Femur (tissue), 1 donor: ENCODE measurements around the gene THBS3.

Experiments used
- DNase-seq: peaks from one replicate; pipeline ENCODE4 v3.0.0-alpha.2; 2017

Gene THBS3

DNA sequence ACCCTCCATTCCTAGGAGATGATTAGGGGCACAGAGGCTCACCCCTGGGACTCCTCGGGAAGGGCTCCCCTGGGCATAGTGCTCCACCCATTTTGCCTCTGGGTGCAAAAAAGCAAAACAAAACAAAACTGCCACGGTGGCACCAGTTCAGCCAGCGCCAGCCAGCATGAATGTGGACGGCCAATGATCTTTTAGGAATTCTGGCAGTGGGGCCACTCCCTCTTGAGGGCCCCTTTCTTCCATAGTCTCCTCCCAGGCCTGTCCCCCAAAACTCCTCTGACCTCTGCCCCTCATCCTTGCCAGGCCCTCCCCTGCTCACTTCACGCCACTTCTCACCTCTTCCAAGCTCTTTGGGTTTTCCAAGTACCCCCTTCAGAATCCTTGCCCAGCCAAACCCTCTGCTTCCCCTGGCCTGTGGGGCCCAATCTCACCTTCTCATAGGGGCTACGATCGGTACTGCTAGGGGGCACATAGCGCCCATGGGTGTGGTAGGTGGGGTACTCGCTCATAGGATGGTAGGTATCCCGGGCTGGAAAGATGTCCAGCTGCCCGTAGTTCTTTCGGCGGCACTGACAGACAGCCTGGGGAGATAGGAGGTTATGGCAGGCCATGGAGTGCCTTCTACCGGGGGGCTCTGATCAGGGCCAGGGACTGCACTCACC lies 20.8 kb downstream of the THBS3 start:
- peak; percentile 17 for DNase-seq

DNA sequence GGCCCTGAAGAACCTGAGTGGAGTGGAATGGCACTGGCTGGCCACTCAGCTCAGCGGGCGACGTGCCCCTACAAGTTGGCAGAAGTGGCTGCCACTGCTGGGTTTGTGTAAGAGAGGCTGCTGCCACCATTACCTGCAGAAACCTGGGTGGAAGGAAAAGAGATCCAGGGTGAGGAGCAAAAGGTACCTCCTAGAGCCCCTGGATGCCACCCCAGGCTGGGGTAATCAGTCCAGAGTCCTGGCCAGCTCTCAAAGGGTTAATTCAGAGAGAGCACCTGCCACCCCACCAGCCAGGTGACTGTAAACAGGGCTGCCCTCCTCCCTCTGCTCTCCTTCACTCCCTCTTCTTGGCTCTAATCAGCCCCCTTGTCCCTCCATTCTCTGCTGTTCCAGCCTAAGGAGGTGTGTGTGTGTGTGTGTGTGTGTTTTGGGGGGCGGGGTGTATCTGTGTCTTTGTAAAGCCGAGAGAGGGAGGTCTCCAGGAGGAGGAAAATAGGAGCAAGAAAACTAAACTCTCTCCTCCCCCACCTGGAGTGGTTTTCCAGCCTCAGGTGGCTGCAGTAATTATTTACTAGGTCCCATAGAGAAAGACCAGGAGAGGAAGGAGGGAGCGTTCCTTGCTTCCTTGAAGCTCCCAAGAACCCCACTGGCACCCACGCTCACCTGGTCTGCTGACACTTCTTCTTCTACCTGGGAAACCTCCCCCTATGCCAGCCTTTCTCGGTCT lies 21.5 kb downstream of the THBS3 start:
- peak; percentile 24 for DNase-seq

DNA sequence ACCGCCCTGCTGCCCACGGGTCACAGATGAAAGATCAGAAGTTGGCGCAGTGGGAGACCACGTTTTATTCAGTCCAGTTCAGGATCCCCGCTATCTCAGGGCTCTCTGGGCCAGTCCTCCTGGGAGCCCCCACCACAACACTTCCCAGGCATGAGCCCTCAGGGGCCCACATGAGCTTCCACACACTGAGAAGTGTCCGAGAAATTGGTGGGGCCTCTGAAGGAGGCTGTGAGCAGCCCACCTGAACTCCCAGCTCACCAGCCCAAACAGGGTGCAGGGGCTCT lies 22.0 kb downstream of the THBS3 start:
- no peak for DNase-seq

DNA sequence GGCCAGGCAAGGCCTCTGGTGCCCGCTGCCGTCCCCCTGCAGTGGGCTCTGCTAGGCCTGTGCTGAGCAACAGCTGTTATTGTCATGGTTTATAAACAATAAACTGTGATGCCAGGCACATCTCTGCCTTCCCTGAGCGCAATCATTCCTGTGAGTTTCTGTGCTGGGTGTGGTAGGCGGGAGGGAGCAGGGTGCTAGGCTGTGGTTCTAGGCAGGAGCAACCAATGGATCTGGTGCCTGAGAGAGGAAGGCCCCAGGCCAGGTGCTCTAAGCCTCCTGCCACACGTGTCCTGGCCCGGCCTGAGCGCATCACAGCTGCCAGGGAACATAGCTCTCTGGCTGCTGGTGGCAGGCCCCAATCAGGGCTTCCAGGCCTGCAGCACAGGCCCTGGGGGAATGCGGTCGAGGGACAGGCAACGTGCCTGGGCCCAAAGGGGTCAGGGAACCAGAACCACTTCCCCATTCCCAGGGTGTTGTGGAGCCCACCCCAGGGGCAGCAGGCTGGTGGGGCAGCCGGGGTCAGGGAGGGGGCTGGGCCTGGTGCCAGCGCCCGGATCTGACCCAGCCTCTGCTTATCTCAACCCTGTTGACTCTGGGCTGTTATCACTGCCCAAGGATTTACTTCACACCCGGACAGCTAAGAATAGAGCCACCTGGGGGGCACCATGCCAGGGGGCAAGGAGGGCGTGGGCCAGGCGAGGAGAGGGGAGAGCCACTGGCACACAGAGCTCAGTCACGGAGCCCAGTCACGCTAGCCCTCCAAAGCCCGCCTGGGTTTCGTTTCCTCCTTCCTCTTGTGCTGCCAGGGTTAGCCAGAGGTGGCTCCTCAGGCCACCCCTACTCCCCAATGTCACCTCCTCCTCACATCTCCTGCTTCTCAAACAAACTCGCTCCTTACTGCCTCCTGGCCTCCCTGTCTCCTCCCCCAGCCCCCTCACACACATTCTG lies 22.6 kb downstream of the THBS3 start:
- peak; percentile 48 for DNase-seq

DNA sequence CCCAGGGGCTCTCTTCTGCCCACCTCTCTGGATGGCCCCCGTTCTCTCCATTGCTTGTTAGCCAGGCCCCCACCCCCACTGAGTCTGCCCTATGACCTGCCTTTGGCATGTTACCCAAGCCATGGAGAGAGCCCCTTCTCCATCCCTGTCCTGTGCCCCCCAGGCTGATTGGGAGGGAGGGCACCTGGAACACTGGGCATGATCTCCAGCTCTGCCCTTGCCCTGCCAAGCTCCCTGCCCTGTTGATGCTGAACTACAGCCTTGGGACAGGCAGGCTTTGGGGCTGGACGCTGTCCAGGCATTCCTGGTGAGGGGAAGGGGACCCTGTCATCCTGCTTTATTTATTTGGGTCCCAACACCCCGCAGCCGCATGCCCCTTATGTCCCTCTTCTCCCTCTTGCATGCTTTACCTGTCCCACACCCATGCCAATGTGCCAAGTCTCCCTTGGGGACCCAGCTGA lies 23.3 kb downstream of the THBS3 start:
- DNase-seq = peak; percentile 23

DNA sequence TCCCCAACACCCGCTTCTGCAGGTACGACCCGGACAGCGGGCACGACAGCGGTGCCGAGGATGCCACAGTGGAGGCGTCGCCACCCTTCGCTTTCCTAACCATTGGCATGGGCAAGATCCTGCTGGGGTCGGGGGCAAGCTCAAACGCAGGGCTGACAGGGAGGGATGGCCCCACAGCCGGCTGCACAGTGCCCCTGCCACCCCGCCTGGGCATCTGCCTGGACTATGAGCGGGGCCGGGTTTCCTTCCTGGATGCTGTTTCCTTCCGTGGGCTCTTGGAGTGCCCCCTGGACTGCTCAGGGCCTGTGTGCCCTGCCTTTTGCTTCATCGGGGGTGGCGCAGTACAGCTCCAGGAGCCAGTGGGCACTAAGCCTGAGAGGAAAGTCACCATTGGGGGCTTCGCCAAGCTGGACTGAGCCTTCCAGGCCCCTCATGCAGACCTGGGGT lies 23.9 kb downstream of the THBS3 start:
- peak; percentile 27 for DNase-seq

DNA sequence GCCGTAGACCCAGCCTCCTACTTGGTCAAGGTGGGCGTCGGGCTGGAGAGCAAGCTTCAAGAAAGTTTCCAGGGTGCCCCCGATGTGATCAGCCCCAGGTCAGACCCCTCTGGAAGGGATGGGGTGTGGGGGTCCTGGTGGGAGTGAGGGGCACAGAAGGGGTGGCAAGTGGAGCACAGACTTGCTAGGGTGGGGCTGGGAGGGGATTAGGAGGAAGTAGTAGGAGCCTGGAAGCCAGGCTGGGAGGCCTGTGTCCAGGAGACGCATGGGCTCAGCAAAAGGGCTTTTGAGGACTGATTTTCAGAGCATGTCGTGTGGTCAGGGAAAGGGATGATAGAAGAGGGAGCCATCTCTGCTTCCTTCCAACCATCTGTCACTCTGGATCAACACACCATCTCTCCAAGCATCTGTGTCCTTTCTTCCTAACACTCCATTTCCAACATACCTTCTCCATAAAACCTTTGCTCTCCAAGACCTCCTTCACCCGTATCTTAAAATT lies 25.6 kb downstream of the THBS3 start:
- no peak for DNase-seq

DNA sequence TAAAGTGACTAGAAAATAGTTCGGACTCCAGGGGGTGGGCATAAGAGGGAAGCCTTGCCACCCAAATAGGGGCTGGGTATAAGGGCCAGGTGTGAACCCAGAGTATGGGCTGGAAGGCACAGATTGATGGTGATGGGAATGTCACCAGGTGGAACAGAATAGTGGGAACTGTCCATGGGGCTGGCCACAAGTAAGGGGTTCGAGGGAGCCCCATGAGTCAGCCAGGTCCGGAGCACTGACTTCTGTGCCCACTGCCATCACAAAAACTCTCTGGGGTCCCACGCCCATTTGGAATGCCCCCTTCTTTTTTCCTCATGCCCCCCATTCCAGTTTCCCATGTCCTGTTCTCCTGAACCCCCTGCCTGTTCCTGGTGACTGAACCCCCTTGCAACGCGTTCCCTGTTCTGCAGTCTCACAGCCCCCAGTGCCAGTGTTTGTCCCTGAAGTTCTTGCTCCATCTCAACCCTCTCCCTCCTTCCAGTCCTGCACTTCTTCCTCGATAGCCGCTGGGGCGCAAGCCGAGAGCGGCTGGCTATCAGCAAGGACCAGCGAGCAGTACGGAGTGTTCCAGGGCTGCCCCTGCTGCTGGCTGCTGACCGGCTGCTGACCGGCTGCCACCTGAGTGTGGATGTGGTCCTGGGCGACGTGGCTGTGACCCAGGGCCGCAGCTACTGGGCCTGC lies 26.2 kb downstream of the THBS3 start:
- no peak for DNase-seq

DNA sequence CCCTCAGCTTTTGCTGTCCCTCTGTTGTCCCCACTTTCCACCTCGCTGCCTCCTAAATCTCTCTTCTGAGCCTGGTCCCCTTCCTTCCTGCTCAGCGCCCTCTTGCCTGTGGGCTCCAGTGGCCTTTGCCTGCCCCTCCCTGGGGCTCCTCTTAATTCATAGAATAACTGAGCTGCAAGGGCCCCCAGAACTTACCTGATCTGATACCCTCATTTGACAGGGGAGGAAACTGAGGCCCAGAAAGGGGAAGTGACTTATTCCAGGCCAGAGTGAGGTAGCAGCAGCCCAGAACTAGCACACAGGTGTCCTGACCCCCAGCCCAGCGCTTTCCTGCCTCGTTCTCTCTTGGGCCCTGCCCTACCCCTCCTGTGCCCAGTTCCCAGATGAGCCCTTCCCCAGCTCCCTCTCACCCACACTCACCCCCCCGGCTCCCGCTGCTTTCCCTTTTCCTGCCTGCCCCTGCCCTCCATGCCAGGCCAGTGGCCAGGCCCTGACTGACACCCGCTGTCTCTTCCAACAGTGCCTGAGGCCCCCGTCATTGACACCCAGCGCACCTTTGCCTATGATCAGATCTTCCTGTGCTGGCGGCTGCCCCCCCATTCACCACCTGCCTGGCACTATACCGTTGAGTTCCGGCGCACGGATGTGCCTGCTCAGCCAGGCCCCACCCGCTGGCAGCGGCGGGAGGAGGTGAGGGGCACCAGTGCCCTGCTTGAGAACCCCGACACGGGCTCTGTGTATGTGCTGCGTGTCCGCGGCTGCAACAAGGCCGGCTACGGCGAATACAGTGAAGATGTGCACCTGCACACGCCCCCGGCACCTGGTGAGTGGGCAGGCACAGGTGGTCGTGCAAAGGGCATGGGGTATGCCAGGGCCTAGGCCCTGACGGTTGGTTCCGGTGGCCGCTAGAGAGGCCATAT lies 28.3 kb downstream of the THBS3 start:
- DNase-seq = no peak

DNA sequence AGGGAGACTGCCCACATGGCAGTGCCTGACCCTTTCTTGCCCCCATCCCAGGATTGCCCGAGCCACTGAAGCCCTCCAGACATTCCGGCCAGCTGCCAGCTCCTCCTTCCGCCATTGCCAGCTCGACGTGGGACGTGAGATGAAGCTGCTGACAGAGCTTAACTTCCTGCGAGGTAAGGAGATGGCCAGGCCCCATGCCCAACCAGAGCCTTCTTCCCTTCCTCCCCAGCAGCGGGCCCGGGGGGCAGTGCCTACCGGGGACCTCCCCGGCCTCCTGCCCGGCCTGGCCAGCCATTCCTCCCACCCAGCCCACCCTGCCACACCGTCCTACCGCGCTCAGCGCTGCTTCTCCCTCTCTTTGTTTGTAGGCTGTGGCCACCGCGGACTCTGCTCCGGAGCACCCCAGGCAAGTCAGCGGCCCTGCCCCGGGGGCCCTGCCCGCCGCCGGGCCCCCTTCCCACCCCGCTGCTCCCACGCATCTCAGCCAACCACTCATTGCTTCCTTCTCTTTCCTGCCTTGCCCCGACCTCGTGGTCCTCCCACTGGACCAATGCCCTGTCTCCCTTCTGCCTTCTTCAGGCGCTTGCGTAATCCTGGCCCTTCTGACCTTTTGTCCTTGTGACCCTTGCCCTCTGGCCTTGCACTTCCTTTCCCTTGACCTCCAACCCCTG lies 29.1 kb downstream of the THBS3 start:
- DNase-seq = no peak

DNA sequence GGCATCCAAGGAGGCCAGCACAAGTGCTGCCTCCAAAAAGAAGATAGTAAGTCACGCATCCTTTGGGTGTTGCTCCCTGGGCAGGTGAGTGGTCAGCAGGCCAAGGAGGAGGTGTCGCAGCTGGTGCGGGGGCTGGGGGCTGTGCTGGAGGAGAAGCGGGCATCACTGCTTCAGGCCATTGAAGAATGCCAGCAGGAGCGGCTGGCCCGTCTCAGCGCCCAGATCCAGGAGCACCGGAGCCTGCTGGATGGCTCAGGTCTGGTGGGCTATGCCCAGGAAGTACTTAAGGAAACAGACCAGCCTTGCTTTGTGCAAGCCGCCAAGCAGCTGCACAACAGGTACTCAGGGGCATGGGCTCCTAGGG lies 29.8 kb downstream of the THBS3 start:
- DNase-seq = no peak

DNA sequence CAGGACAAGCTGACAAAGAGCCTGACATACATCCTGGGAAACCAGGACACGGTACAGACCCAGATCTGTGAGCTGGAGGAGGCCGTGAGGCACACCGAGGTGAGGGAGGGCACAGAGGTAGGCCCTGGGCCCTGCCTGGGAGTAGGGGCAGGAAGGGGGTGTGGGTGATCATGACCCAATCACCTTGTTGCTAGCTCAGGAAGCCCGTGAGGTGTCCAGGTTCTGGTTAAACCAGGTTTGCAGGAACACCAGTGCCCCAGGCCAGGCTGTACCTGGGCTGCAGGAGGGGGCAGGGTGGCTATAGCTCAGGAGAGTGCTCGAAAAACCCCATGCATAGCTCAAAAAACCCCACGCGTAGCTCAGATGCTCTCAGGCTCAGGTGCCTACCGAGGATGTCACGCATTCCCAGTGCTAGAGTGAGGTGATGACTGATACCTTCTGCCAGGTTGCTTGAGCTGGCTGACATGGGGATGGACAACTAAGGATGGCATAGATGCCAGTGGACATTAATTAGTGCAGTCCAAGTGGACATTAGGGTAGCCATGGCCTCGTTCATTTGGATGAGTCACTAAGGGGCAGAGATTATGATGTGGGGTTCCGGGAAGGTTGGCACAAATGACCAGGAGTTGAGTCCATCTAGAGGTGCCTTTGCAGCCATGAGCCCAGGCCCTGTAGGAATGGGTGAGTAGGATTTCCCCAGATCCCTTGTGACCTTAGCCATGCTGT lies 30.3 kb downstream of the THBS3 start:
- DNase-seq = no peak

DNA sequence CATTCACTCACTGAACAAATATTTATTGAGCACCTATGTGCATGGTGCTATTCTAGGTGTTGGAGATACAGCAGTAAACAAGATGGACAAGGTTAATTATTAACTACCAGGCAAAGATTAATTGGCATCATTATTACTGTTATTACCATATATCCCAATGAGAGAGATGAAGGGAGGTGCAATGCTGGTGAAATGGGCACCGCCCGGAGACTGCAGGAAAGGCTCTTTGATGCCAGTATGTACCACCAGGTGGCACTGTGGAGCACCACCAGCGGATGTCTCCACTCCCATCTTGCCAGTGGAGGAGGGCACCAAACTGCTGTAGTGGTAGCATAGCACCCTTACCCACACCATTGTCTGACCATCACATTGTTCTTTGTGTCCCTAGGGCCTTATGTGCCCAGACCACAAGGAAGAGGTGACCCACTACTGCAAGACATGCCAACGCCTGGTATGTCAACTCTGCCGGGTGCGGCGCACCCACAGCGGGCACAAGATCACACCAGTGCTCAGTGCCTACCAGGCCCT lies 31.1 kb downstream of the THBS3 start:
- peak; percentile 86 for DNase-seq

DNA sequence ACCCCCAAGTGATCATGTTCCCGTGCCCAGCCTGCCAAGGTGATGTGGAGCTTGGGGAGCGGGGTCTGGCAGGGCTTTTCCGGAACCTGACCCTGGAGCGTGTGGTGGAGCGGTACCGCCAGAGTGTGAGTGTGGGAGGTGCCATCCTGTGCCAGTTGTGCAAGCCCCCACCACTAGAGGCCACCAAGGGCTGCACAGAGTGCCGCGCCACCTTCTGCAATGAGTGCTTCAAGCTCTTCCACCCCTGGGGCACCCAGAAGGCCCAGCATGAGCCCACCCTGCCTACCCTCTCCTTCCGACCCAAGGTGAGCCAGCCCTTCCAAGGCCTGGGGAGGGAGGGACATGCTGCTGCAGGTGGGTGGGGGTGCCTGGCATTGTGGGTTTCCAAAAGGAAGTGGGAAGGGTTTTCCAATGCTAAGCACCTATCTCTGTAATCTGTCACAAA lies 31.7 kb downstream of the THBS3 start:
- peak; percentile 23 for DNase-seq

DNA sequence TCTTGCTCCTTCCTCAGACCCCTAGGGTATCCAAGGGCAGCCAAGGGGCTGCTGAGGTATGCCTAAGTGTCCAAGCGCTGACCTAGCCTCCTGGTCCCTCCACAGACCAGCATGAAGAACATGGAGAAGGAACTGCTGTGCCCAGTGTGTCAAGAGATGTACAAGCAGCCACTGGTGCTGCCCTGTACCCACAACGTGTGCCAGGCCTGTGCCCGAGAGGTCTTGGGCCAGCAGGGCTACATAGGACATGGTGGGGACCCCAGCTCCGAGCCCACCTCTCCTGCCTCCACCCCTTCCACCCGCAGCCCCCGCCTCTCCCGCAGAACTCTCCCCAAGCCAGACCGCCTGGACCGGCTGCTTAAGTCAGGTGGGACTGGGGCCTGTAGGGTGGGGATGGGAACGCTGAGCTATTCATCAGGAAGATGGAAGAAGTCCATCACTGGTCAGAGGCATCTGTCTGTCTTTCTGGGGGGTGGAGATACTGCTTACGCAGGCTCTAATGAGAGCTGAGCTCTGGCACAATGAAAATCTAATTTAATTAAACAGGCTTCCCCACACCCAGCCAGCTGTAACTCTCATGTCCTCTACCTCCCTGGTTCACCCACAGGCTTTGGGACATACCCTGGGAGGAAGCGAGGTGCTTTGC lies 32.3 kb downstream of the THBS3 start:
- no peak for DNase-seq

DNA sequence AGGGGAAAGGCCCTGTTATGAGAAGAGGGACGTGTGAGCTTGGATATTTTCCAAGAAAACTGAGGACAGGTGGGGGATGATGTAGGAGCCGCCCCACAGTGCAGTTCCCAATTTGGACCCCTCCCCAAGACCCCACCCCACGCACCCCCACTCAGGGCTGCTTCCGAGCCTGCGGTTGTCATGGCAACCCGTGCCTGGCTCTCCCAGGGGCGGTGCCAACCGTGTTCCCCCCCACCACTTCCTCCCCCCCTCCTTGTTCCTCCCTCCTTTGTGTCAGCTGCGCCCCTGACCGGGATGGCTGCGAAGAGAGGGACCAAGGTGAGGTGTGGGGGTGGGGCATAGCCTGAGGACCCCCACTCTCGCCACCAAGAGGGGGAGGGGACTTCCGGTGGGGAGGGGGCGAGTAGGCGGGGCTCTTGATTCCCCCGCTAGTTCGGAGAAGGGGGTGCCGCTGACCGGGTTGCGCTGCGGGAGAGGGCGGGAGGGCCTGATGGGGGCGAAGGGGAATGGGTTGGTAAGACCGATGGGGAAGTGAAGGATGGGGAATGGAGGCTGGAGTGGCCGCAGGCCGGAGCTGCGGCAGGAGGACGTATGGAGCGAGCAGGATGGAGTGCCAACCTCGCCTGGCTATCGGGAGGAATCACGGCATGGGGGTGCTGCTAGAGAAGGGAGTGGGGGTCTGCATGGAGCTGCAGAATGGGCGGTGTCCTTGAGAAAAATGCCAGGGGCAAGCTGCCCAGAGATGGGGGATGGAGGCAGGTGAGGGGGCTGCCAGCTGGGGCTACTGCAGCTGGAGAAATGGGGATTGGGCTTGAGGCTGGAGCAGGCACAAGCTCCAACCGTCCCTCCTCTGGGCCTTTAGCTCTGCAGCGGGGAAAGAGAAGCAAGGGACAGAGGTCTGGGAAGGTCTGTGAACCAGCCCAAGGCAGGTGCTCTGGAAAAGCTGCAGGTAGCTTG lies 33.1 kb downstream of the THBS3 start:
- peak; percentile 45 for DNase-seq

DNA sequence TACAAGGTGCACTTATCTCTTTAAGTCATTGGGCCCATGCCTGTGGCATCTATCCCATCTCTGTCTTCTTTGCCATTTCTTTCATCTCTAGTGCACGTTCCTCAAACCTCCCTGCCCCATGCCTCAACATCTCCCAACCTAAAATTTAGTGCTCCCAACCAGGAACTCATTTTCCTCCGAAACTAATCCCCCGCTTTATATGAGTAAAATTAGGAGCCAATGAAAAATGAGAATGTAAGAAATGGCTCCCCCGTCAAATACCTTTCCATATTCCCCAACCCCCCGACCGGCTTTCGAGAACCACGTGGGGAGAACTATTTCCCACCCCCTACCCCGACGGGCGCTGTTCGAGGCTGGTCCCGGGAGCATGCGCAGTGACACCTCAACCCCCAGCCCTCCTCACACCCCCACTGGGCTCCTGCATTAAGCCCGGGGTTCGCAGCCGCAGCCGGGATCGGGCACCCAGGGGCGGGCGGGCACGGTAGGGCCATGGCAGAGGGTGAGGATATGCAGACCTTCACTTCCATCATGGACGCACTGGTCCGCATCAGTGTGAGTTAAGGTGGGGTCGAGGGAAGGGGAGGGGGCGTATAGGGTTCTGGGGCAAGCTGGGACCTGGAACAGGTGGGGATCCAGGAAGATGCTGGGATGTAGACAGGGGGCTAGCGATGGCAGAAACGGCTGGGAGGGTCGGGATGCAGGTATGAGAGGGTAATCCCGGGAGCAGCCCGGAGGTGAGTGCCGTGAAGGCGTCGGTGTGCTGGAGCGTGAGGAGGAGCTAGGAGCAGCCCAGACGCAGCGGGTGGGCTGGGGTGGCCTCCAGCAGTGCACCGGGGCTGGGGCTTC lies 34.0 kb downstream of the THBS3 start, which contains the start of gene TRIM46:
TSS of gene TRIM46 (plus strand) at position 372 of the 846 bp plus-strand sequence. CDS start at position 490, 118 bp downstream.
- DNase-seq = peak; percentile 53
